Measurements from ENCODE around the gene PLIN4. TPM values are rescaled to one million over a fixed set of nuclear protein-coding genes. Genes with fewer than 3 reads are reported as not detected.

Gene PLIN4
- total and polyA plus RNA-seq, 2 experiments from 2014 or later, result 0.08 TPM; not detected in 1

GRCh38 chr19:4508698-4509097, 9.6 kb downstream of the PLIN4 start:
- H3K4me2 ChIP-seq (ENCODE audit: unreplicated experiment), result no peak overlapping the region
- H3K9ac ChIP-seq, result no peak overlapping the region
- no peaks in the 10 kb centered on the region for H3K9me3 ChIP-seq (ENCODE audit: low read depth)
- no peak overlapping the region for H2AFZ ChIP-seq
- no peak for DNase-seq
- in situ Hi-C loops (cut with MboI), result no loop called here
- H3K27ac ChIP-seq, result no peak overlapping the region
- H3K9me2 ChIP-seq (ENCODE audit: insufficient read depth), result no peaks in the 10 kb centered on the region
- H4K20me1 ChIP-seq (ENCODE audit: insufficient read depth), result no peaks in the 10 kb centered on the region
- no peak for TF ChIP-seq EZH2phosphoT487 (IDR thresholded peaks at IDR 0.05; ENCODE audit: insufficient read depth, low read depth)
- no peaks in the 10 kb centered on the region for H3K36me3 ChIP-seq (ENCODE audit: low read depth)
- 96 to 99% methylated on average over 12 to 21 of the region's 21 CpGs for WGBS, 2 experiments (ENCODE audit: low coverage in 1 of 2, low lambda C conversion rate in 2 of 2, missing lambda C conversion rate in 2 of 2)
- H3K27me3 ChIP-seq (replicated peaks; ENCODE audit: insufficient read depth), result no peaks in the 10 kb centered on the region
- H3K4me1 ChIP-seq (ENCODE audit: insufficient read depth), result peaks cover 8% of the 10 kb centered on the region; the same call in 1 of the 2 replicates
- H3F3A ChIP-seq (ENCODE audit: insufficient read depth), result no peaks in the 10 kb centered on the region
- H3K4me3 ChIP-seq, result no peak overlapping the region
- H3K79me2 ChIP-seq (ENCODE audit: insufficient read depth), result no peaks in the 10 kb centered on the region

GRCh38 chr19:4507804-4508203, 10.5 kb downstream of the PLIN4 start:
- 86 to 90% methylated on average over 16 to 17 of the region's 17 CpGs for WGBS, 2 experiments (ENCODE audit: low coverage in 1 of 2, low lambda C conversion rate in 2 of 2, missing lambda C conversion rate in 2 of 2)

GRCh38 chr19:4507150-4507452, 11.2 kb downstream of the PLIN4 start:
- TF ChIP-seq EZH2phosphoT487 (IDR thresholded peaks at IDR 0.05; ENCODE audit: insufficient read depth, low read depth), result no peak
- no peak for TF ChIP-seq EZH2 (IDR thresholded peaks at IDR 0.05; ENCODE audit: insufficient read depth, poor library complexity, severe bottlenecking)
- 86% methylated on average over 12 of the region's 12 CpGs for WGBS, 2 experiments (ENCODE audit: low coverage in 1 of 2, low lambda C conversion rate in 2 of 2, missing lambda C conversion rate in 2 of 2)
- Histone ChIP-seq H3F3A (ENCODE audit: insufficient read depth) (no peaks in the 10 kb centered on the region), H3K79me2 (ENCODE audit: insufficient read depth) (no peaks in the 10 kb centered on the region), H3K9me2 (ENCODE audit: insufficient read depth) (no peaks in the 10 kb centered on the region), H3K27ac (no peak overlapping the region), H3K27me3 (replicated peaks; ENCODE audit: insufficient read depth) (no peaks in the 10 kb centered on the region), H3K9ac (no peak overlapping the region), H3K4me2 (ENCODE audit: unreplicated experiment) (no peak overlapping the region), H3K4me1 (ENCODE audit: insufficient read depth) (peaks cover 8% of the 10 kb centered on the region; the same call in 1 of the 2 replicates), H3K36me3 (ENCODE audit: low read depth) (no peaks in the 10 kb centered on the region; the same call in 1 of the 2 replicates), H4K20me1 (ENCODE audit: insufficient read depth) (no peaks in the 10 kb centered on the region), H3K4me3 (no peak overlapping the region), H2AFZ (no peak overlapping the region), H3K9me3 (ENCODE audit: low read depth) (no peaks in the 10 kb centered on the region)
- DNase-seq, result no peak
- in situ Hi-C loops (cut with MboI), result no loop called here

More at GRCh38 chr19:4507804-4508203, 10.5 kb downstream of the PLIN4 start:
- no peaks in the 10 kb centered on the region for H3K9me2 ChIP-seq (ENCODE audit: insufficient read depth)
- no peaks in the 10 kb centered on the region for H3K9me3 ChIP-seq (ENCODE audit: low read depth)
- no peak for DNase-seq
- no peaks in the 10 kb centered on the region for H3F3A ChIP-seq (ENCODE audit: insufficient read depth)
- H3K36me3 ChIP-seq (ENCODE audit: low read depth), result no peaks in the 10 kb centered on the region
- no peak overlapping the region for H3K4me3 ChIP-seq
- no peak overlapping the region for H2AFZ ChIP-seq
- H4K20me1 ChIP-seq (ENCODE audit: insufficient read depth), result no peaks in the 10 kb centered on the region
- peaks cover 8% of the 10 kb centered on the region; the same call in 1 of the 2 replicates for H3K4me1 ChIP-seq (ENCODE audit: insufficient read depth)
- H3K27me3 ChIP-seq (replicated peaks; ENCODE audit: insufficient read depth), result no peaks in the 10 kb centered on the region
- H3K79me2 ChIP-seq (ENCODE audit: insufficient read depth), result no peaks in the 10 kb centered on the region
- H3K4me2 ChIP-seq (ENCODE audit: unreplicated experiment), result no peak overlapping the region
- no peak overlapping the region for H3K9ac ChIP-seq
- no peak overlapping the region for H3K27ac ChIP-seq
- in situ Hi-C loops (cut with MboI), result no loop called here
- no peak for TF ChIP-seq EZH2phosphoT487 (IDR thresholded peaks at IDR 0.05; ENCODE audit: insufficient read depth, low read depth)
- TF ChIP-seq EZH2 (IDR thresholded peaks at IDR 0.05; ENCODE audit: insufficient read depth, poor library complexity, severe bottlenecking), result no peak

- H4K20me1 ChIP-seq (ENCODE audit: insufficient read depth), result no peaks in the 10 kb centered on the region
- 77 to 80% methylated on average over 17 of the region's 17 CpGs for WGBS, 2 experiments (ENCODE audit: low coverage in 1 of 2, low lambda C conversion rate in 2 of 2, missing lambda C conversion rate in 2 of 2)
- no peak overlapping the region for H3K4me3 ChIP-seq
- H3K9me2 ChIP-seq (ENCODE audit: insufficient read depth), result no peaks in the 10 kb centered on the region
- H3K79me2 ChIP-seq (ENCODE audit: insufficient read depth), result no peaks in the 10 kb centered on the region
- H3K36me3 ChIP-seq (ENCODE audit: low read depth), result no peaks in the 10 kb centered on the region; the same call in 1 of the 2 replicates
- no peak overlapping the region for H2AFZ ChIP-seq
- H3F3A ChIP-seq (ENCODE audit: insufficient read depth), result no peaks in the 10 kb centered on the region
- H3K9ac ChIP-seq, result no peak overlapping the region
- H3K27me3 ChIP-seq (replicated peaks; ENCODE audit: insufficient read depth), result no peaks in the 10 kb centered on the region
- peaks cover 8% of the 10 kb centered on the region; the same call in 1 of the 2 replicates for H3K4me1 ChIP-seq (ENCODE audit: insufficient read depth)
- DNase-seq, result peak; percentile 75
- no peaks in the 10 kb centered on the region for H3K9me3 ChIP-seq (ENCODE audit: low read depth)
- H3K27ac ChIP-seq, result no peak overlapping the region
- H3K4me2 ChIP-seq (ENCODE audit: unreplicated experiment), result no peak overlapping the region
- TF ChIP-seq EZH2phosphoT487 (IDR thresholded peaks at IDR 0.05; ENCODE audit: insufficient read depth, low read depth), result no peak
- TF ChIP-seq EZH2 (IDR thresholded peaks at IDR 0.05; ENCODE audit: insufficient read depth, poor library complexity, severe bottlenecking), result no peak
- in situ Hi-C loops (cut with MboI), result no loop called here
Measured at GRCh38 chr19:4506449-4507149, 11.7 kb downstream of the PLIN4 start.
